ENCODE measurements around the gene ITSN2. TPM values are rescaled to one million over a fixed set of nuclear protein-coding genes. Genes with fewer than 3 reads are reported as not detected.
"Not testable (repeated sequence)": the region's sequence is repeated elsewhere in the genome, so short reads cannot be mapped to it uniquely, and the experiment has no call there.

ITSN2 gene
- polyA plus RNA-seq, 3 donors: 26.0 to 91.1 (median 40.4) TPM

DNA sequence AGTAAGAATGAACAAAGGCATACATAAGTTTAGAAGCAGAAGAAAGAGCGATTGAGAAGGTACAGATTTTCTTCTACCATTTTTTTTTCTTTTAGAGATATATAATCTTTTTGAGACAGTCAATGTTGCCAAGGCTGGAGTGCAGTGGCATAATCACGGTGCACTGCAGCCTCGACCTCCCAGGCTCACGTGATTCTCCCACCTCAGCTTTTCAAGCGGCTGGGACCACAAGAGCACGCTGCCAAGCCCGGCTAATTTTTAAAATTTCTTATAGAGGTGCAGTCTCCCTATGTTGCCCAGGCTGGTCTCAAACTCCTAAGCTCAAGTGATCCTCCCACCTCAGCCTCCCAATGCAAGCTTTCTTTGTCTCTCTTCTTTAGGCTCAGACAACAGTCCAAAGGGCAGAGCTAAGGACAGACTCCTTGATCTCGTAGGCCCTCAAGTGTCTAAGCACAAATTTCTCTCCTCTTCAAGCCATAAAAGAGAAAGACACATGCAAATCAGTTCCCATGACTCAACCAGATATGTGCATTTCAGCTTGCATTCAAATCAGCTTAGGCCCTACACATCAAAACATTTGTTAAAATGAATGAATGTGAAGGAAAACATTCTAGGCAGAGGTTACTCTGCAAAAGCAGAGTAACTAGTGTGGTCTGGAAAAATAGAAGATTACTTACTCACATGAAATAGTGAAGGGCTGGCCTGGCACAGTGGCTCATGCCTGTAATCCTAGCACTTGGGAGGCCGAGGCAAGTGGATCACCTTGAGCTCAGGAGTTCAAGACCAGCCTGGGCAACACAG is 18.0 kb downstream of the ITSN2 start:
- no peaks in the 10 kb centered on the region for H3K36me3 ChIP-seq (replicated peaks in 1 of 2; ENCODE audit: control insufficient read depth in 1 of 2, insufficient read depth in 2 of 2, low read length in 2 of 2)
- H3K9me3 ChIP-seq (replicated peaks in 1 of 2; ENCODE audit: control insufficient read depth in 1 of 2, insufficient read depth in 1 of 2, low read length in 2 of 2): no peaks in the 10 kb centered on the region
- peaks cover 99% of the 10 kb centered on the region for H3K79me2 ChIP-seq (ENCODE audit: insufficient read depth, low read length)
- H3K4me2 ChIP-seq (replicated peaks; ENCODE audit: extremely low read depth, low read length, poor library complexity, severe bottlenecking): peak overlapping the region; percentile 11
- Mint-ChIP-seq H3K36me3 (peaks cover 0 to 12% of the 10 kb centered on the region in 2 donors), H3K9me3 (peaks cover 0 to 1% (median 0%) of the 10 kb centered on the region in 7 donors), H3K27ac (peak overlapping the region in 6 of 7 donors; percentile 63 to 76 (median 64)), H3K4me1 (peaks cover 65% of the 10 kb centered on the region), H3K27me3 (ENCODE audit: low read depth in 3 of 3) (no peaks in the 10 kb centered on the region), H3K4me3 (no peak overlapping the region)
- H3K27me3 ChIP-seq (ENCODE audit: control insufficient read depth in 2 of 2, insufficient read depth in 2 of 2, low read length in 2 of 2): no peaks in the 10 kb centered on the region
- H3K4me3 ChIP-seq (replicated peaks in 1 of 3; ENCODE audit: low read depth in 2 of 3, low read length in 3 of 3): peak overlapping the region in 1 of 3 experiments; percentile 25
- WGBS (ENCODE audit: insufficient coverage): 97% methylated on average over 5 of the region's 9 CpGs
- peaks cover 36 to 49% of the 10 kb centered on the region in 2 donors for H3K4me1 ChIP-seq (ENCODE audit: control insufficient read depth in 1 of 2, insufficient read depth in 2 of 2, low read length in 2 of 2)
- TF ChIP-seq, protein P1, sequence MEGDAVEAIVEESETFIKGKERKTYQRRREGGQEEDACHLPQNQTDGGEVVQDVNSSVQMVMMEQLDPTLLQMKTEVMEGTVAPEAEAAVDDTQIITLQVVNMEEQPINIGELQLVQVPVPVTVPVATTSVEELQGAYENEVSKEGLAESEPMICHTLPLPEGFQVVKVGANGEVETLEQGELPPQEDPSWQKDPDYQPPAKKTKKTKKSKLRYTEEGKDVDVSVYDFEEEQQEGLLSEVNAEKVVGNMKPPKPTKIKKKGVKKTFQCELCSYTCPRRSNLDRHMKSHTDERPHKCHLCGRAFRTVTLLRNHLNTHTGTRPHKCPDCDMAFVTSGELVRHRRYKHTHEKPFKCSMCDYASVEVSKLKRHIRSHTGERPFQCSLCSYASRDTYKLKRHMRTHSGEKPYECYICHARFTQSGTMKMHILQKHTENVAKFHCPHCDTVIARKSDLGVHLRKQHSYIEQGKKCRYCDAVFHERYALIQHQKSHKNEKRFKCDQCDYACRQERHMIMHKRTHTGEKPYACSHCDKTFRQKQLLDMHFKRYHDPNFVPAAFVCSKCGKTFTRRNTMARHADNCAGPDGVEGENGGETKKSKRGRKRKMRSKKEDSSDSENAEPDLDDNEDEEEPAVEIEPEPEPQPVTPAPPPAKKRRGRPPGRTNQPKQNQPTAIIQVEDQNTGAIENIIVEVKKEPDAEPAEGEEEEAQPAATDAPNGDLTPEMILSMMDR (IDR thresholded peaks at IDR 0.05): no peak
- no peak overlapping the region for H2AFZ ChIP-seq (ENCODE audit: insufficient read depth, low read depth, low read length, poor library complexity, severe bottlenecking)
- H3K9ac ChIP-seq (ENCODE audit: insufficient read depth, low read length, poor library complexity, severe bottlenecking): no peak overlapping the region
- peaks cover 98% of the 10 kb centered on the region for H4K20me1 ChIP-seq (ENCODE audit: insufficient read depth, low read length)
- no peak for DNase-seq
- intact Hi-C loops (cut with micrococcal nuclease): no loop called here
- H3K27ac ChIP-seq (ENCODE audit: low read depth in 1 of 2, low read length in 2 of 2): peak overlapping the region in 1 of 2 donors; percentile 62

DNA sequence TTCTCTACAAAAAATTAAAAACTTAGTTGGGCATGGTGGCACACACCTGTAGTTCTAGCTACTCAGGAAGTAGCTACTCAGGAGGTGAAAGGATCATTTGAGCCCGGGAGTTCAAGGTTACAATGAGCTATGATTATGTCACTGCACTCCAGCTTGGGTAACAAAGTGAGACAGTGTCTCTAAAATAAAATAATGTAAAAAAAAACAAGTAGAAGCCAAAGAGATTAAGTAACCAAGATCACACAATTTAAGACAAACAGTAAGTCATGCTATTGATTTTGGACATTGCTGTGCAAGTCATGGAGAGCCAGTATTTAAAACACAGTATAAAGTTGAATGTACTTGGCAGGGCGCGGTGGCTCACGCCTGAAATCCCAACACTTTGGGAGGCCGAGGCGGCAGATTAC is 20.5 kb downstream of the ITSN2 start:
- DNase-seq: no peak
- intact Hi-C loops (cut with micrococcal nuclease): no loop called here
- H3K36me3 Mint-ChIP-seq: peaks cover 0 to 12% of the 10 kb centered on the region in 2 donors
- H3K9me3 Mint-ChIP-seq: peaks cover 0 to 1% (median 0%) of the 10 kb centered on the region in 7 donors
- TF ChIP-seq, protein P1 (IDR thresholded peaks at IDR 0.05): no peak
- Histone ChIP-seq H3K79me2 (ENCODE audit: insufficient read depth, low read length) (peaks cover 96% of the 10 kb centered on the region), H3K4me2 (replicated peaks; ENCODE audit: extremely low read depth, low read length, poor library complexity, severe bottlenecking) (no peak overlapping the region), H4K20me1 (ENCODE audit: insufficient read depth, low read length) (peaks cover 94% of the 10 kb centered on the region), H3K36me3 (replicated peaks in 1 of 2; ENCODE audit: control insufficient read depth in 1 of 2, insufficient read depth in 2 of 2, low read length in 2 of 2) (no peaks in the 10 kb centered on the region), H2AFZ (ENCODE audit: insufficient read depth, low read depth, low read length, poor library complexity, severe bottlenecking) (no peak overlapping the region), H3K9ac (ENCODE audit: insufficient read depth, low read length, poor library complexity, severe bottlenecking) (no peak overlapping the region), H3K27ac (ENCODE audit: low read depth in 1 of 2, low read length in 2 of 2) (peak overlapping the region in 1 of 2 donors; percentile 31), H3K27me3 (ENCODE audit: control insufficient read depth in 2 of 2, insufficient read depth in 2 of 2, low read length in 2 of 2) (no peaks in the 10 kb centered on the region), H3K9me3 (replicated peaks in 1 of 2; ENCODE audit: control insufficient read depth in 1 of 2, insufficient read depth in 1 of 2, low read length in 2 of 2) (no peaks in the 10 kb centered on the region), H3K4me3 (replicated peaks in 1 of 3; ENCODE audit: low read depth in 2 of 3, low read length in 3 of 3) (no peak overlapping the region), H3K4me1 (ENCODE audit: control insufficient read depth in 1 of 2, insufficient read depth in 2 of 2, low read length in 2 of 2) (peaks cover 45 to 58% of the 10 kb centered on the region in 2 donors)
- no peak overlapping the region for H3K4me3 Mint-ChIP-seq
- H3K4me1 Mint-ChIP-seq: peaks cover 72% of the 10 kb centered on the region
- H3K27me3 Mint-ChIP-seq (ENCODE audit: low read depth in 3 of 3): no peaks in the 10 kb centered on the region
- WGBS (ENCODE audit: insufficient coverage): 94% methylated on average over 3 of the region's 6 CpGs
- peak overlapping the region in 2 of 7 donors; percentile 10 to 65 for H3K27ac Mint-ChIP-seq

DNA sequence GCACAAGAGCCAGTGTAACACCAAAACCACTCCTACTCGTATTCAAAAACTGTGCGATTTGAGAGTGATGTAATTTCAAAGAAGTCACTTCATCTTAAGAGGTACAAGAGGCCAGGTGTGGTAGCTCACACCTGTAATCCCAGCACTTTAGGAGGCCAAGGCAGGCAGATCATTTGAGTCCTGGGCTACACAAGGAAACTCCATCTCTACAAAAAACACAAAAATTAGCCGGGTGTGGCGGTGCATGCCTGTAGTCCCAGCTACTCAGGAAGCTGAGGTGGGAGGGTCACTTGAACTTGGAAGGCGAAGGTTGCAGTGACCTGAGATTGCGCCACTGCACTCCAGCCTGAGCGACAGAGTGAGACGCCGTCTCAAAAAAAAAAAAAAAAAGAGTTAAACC is 21.2 kb downstream of the ITSN2 start:
- H3K4me3 ChIP-seq (replicated peaks in 1 of 3; ENCODE audit: low read depth in 2 of 3, low read length in 3 of 3); H3K9me3 Mint-ChIP-seq; H3K4me3 Mint-ChIP-seq; DNase-seq; H3K9ac ChIP-seq (ENCODE audit: insufficient read depth, low read length, poor library complexity, severe bottlenecking); H3K27me3 ChIP-seq (ENCODE audit: control insufficient read depth in 2 of 2, insufficient read depth in 2 of 2, low read length in 2 of 2); H3K36me3 ChIP-seq (replicated peaks in 1 of 2; ENCODE audit: control insufficient read depth in 1 of 2, insufficient read depth in 2 of 2, low read length in 2 of 2); intact Hi-C loops (cut with micrococcal nuclease); H3K9me3 ChIP-seq (replicated peaks in 1 of 2; ENCODE audit: control insufficient read depth in 1 of 2, insufficient read depth in 1 of 2, low read length in 2 of 2); H3K4me2 ChIP-seq (replicated peaks; ENCODE audit: extremely low read depth, low read length, poor library complexity, severe bottlenecking); H2AFZ ChIP-seq (ENCODE audit: insufficient read depth, low read depth, low read length, poor library complexity, severe bottlenecking); H3K27me3 Mint-ChIP-seq (ENCODE audit: low read depth in 3 of 3): not testable (repeated sequence)
- WGBS (ENCODE audit: insufficient coverage): no CpG with 5 or more reads among the region's 9 CpGs
- peaks cover 48 to 57% of the 10 kb centered on the region in 2 donors for H3K4me1 ChIP-seq (ENCODE audit: control insufficient read depth in 1 of 2, insufficient read depth in 2 of 2, low read length in 2 of 2)
- peaks cover 73% of the 10 kb centered on the region for H3K4me1 Mint-ChIP-seq
- H4K20me1 ChIP-seq (ENCODE audit: insufficient read depth, low read length): peaks cover 94% of the 10 kb centered on the region
- H3K36me3 Mint-ChIP-seq: peaks cover 0 to 12% of the 10 kb centered on the region in 2 donors
- peaks cover 95% of the 10 kb centered on the region for H3K79me2 ChIP-seq (ENCODE audit: insufficient read depth, low read length)
- peak overlapping the region; percentile 24 to 79 (median 66) for H3K27ac Mint-ChIP-seq
- H3K27ac ChIP-seq (ENCODE audit: low read depth in 1 of 2, low read length in 2 of 2): peak overlapping the region in 1 of 2 donors; percentile 45
